PC-9 (cell line): Measurements from ENCODE around the gene MOGAT2.

ENCODE experiments used
- CTCF ChIP-seq: fragments of 200-600 bp; sonication (generic); conservative IDR thresholded peaks from 2 replicates; pipeline ENCODE4 v1.6.1; 2017; ENCODE audit warnings: mixed run types, antibody characterized with exemption, mild to moderate bottlenecking, moderate library complexity
- EZH2 ChIP-seq: fragments of 200-600 bp; sonication (generic); IDR thresholded peaks from 2 replicates; pipeline ENCODE4 v1.8.0; 2017; ENCODE audit warnings: antibody characterized with exemption, low read depth

- TF ChIP-seq CTCF, result no peak
- no peak for TF ChIP-seq EZH2
Measured at GRCh38 chr11:75778962-75779361, 61.3 kb downstream of the MOGAT2 start.
